WTC11 (cell line): Measurements from ENCODE around the gene SELENOI. TPM values are rescaled to one million over a fixed set of nuclear protein-coding genes. Genes with fewer than 3 reads are reported as not detected.

Source experiments
- ATAC-seq: fragments of 200-7000 bp; cut with Tn5 transposase; 2 replicates; pipeline ENCODE4 v1.10.0; 2021; ENCODE audit warnings: mild to moderate bottlenecking, moderate library complexity
- CTCF ChIA-PET: fragments of 300-600 bp; sonication (Branson Sonifier 250); formaldehyde crosslinking; loops from one replicate; lab custom pipeline; 2021; ENCODE audit warnings: antibody characterized with exemption; lab: Charles Lee
- POLR2A ChIA-PET: fragments of 350-600 bp; sonication (Branson Sonifier 250); formaldehyde crosslinking; loops from one replicate; lab custom pipeline; 2021; ENCODE audit warnings: antibody characterized with exemption; lab: Charles Lee
- DNase-seq: peaks from one replicate; pipeline ENCODE4 v3.0.0; 2021; ENCODE audit warnings: low spot score
- H3K27ac Mint-ChIP-seq: 2 replicates; pipeline ENCODE4 v1.8.0; 2021; ENCODE audit warnings: mixed read lengths
- H3K27me3 Mint-ChIP-seq: 2 replicates; pipeline ENCODE4 v1.8.0; 2021; ENCODE audit warnings: low read depth, mild to moderate bottlenecking, moderate library complexity, mixed read lengths
- H3K36me3 Mint-ChIP-seq: 2 replicates; pipeline ENCODE4 v1.8.0; 2021; ENCODE audit warnings: mixed read lengths
- H3K4me1 Mint-ChIP-seq: 2 replicates; pipeline ENCODE4 v1.8.0; 2022; ENCODE audit warnings: mixed read lengths
- H3K4me3 Mint-ChIP-seq: 2 replicates; pipeline ENCODE4 v1.8.0; 2021; ENCODE audit warnings: mild to moderate bottlenecking, moderate library complexity, mixed read lengths
- H3K9me3 Mint-ChIP-seq: 2 replicates; pipeline ENCODE4 v1.8.0; 2021; ENCODE audit warnings: mixed read lengths
- ATF1 ChIP-seq: sonication (generic); formaldehyde crosslinking; IDR thresholded peaks from 2 replicates; pipeline ENCODE4 v1.8.1; 2023; ENCODE audit warnings: mild to moderate bottlenecking, moderate library complexity, missing genetic modification reagents
- CBFB ChIP-seq: sonication (generic); formaldehyde crosslinking; IDR thresholded peaks from 2 replicates; pipeline ENCODE4 v1.8.1; 2022; ENCODE audit warnings: mild to moderate bottlenecking, low read depth, missing genetic modification reagents
- FOXK1 ChIP-seq: sonication (generic); formaldehyde crosslinking; IDR thresholded peaks from 2 replicates; pipeline ENCODE4 v1.8.0; 2022; ENCODE audit warnings: mild to moderate bottlenecking, moderate library complexity, missing genetic modification reagents
- FOXP1 ChIP-seq: sonication (generic); formaldehyde crosslinking; IDR thresholded peaks from 2 replicates; pipeline ENCODE4 v1.8.0; 2022; ENCODE audit warnings: missing genetic modification reagents, mild to moderate bottlenecking, moderate library complexity, borderline replicate concordance
- KAT7 ChIP-seq: sonication (generic); formaldehyde crosslinking; IDR thresholded peaks from 2 replicates; pipeline ENCODE4 v1.8.1; 2023; ENCODE audit warnings: missing genetic modification reagents, mild to moderate bottlenecking, borderline replicate concordance
- TCF7 ChIP-seq: sonication (generic); formaldehyde crosslinking; IDR thresholded peaks from 2 replicates; pipeline ENCODE4 v1.8.0; 2022; ENCODE audit warnings: mild to moderate bottlenecking, low read depth, missing genetic modification reagents, moderate library complexity
- ZNF317 ChIP-seq: sonication (generic); formaldehyde crosslinking; IDR thresholded peaks from 2 replicates; pipeline ENCODE4 v1.8.1; 2023; ENCODE audit warnings: low read depth, mild to moderate bottlenecking, moderate library complexity, missing genetic modification reagents, borderline replicate concordance
- ZNF423 ChIP-seq: fragments of 250-450 bp; sonication (Bioruptor Pico); IDR thresholded peaks from 2 replicates; pipeline ENCODE4 v2.1.2; 2022; ENCODE audit warnings: mild to moderate bottlenecking, moderate library complexity
- total RNA-seq: library from RNA; stranded (reverse); gene quantifications from 3 replicates; pipeline ENCODE4 v1.2.3, GENCODE V29; 2021
- TF ChIP-seq, protein P1 (sequence below): sonication (generic); formaldehyde crosslinking; IDR thresholded peaks from 2 replicates; pipeline ENCODE4 v1.8.1; 2023; ENCODE audit warnings: mild to moderate bottlenecking, missing genetic modification reagents, borderline replicate concordance
- TF ChIP-seq, protein P2 (sequence below): fragments of 250-450 bp; sonication (Bioruptor Pico); IDR thresholded peaks from 2 replicates; pipeline ENCODE4 v1.9.0; 2021; ENCODE audit warnings: moderate library complexity, mild to moderate bottlenecking, inconsistent platforms, borderline replicate concordance
- TF ChIP-seq, protein P3 (sequence below): sonication (generic); formaldehyde crosslinking; IDR thresholded peaks from 2 replicates; pipeline ENCODE4 v1.8.0; 2023; ENCODE audit warnings: missing genetic modification reagents, mild to moderate bottlenecking, borderline replicate concordance
- TF ChIP-seq, protein P4 (sequence below): fragments of 250-450 bp; sonication (Bioruptor Pico); conservative IDR thresholded peaks from 2 replicates; pipeline ENCODE4 v1.9.0; 2021; ENCODE audit warnings: mild to moderate bottlenecking
- TF ChIP-seq, protein P5 (sequence below): sonication (generic); formaldehyde crosslinking; IDR thresholded peaks from 2 replicates; pipeline ENCODE4 v1.8.0; 2023; ENCODE audit warnings: missing genetic modification reagents
- TF ChIP-seq, protein P6 (sequence below): fragments of 200-600 bp; IDR thresholded peaks from 2 replicates; pipeline ENCODE4 v1.8.0; 2022; ENCODE audit warnings: antibody characterized with exemption
- TF ChIP-seq, protein P7 (sequence below): fragments of 250-450 bp; sonication (Bioruptor Pico); IDR thresholded peaks from 2 replicates; pipeline ENCODE4 v1.9.0; 2021; ENCODE audit warnings: mild to moderate bottlenecking

The SELENOI gene
- total RNA-seq, 1 experiment from 2014 or later: 53.1 TPM

DNA sequence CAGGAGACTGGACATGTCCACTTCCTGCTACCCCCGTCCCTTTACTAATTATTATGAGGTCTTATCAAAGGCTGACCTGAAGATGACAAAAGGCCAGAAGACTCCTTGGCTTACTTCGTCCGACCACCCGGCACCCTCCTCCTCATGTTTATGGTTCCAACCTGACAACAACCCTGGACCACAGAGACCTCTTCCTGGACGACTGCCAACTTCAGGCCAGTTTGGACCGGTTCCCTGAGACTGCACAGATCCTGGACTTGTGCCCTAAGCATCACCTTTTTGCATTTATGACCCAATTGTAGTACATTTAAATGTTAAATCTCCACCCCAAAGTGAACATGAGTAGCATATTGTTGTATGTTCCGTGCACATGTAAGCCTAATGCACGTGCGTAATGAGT lies 61.6 kb downstream of the SELENOI start (continued):
- TF ChIP-seq, protein P1, sequence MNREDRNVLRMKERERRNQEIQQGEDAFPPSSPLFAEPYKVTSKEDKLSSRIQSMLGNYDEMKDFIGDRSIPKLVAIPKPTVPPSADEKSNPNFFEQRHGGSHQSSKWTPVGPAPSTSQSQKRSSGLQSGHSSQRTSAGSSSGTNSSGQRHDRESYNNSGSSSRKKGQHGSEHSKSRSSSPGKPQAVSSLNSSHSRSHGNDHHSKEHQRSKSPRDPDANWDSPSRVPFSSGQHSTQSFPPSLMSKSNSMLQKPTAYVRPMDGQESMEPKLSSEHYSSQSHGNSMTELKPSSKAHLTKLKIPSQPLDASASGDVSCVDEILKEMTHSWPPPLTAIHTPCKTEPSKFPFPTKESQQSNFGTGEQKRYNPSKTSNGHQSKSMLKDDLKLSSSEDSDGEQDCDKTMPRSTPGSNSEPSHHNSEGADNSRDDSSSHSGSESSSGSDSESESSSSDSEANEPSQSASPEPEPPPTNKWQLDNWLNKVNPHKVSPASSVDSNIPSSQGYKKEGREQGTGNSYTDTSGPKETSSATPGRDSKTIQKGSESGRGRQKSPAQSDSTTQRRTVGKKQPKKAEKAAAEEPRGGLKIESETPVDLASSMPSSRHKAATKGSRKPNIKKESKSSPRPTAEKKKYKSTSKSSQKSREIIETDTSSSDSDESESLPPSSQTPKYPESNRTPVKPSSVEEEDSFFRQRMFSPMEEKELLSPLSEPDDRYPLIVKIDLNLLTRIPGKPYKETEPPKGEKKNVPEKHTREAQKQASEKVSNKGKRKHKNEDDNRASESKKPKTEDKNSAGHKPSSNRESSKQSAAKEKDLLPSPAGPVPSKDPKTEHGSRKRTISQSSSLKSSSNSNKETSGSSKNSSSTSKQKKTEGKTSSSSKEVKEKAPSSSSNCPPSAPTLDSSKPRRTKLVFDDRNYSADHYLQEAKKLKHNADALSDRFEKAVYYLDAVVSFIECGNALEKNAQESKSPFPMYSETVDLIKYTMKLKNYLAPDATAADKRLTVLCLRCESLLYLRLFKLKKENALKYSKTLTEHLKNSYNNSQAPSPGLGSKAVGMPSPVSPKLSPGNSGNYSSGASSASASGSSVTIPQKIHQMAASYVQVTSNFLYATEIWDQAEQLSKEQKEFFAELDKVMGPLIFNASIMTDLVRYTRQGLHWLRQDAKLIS (CRISPR knock-in tag): no peak
- TF ChIP-seq, protein P2, sequence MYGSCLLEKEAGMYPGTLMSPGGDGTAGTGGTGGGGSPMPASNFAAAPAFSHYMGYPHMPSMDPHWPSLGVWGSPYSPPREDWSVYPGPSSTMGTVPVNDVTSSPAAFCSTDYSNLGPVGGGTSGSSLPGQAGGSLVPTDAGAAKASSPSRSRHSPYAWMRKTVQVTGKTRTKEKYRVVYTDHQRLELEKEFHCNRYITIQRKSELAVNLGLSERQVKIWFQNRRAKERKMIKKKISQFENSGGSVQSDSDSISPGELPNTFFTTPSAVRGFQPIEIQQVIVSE: no peak
- TF ChIP-seq, protein P3, sequence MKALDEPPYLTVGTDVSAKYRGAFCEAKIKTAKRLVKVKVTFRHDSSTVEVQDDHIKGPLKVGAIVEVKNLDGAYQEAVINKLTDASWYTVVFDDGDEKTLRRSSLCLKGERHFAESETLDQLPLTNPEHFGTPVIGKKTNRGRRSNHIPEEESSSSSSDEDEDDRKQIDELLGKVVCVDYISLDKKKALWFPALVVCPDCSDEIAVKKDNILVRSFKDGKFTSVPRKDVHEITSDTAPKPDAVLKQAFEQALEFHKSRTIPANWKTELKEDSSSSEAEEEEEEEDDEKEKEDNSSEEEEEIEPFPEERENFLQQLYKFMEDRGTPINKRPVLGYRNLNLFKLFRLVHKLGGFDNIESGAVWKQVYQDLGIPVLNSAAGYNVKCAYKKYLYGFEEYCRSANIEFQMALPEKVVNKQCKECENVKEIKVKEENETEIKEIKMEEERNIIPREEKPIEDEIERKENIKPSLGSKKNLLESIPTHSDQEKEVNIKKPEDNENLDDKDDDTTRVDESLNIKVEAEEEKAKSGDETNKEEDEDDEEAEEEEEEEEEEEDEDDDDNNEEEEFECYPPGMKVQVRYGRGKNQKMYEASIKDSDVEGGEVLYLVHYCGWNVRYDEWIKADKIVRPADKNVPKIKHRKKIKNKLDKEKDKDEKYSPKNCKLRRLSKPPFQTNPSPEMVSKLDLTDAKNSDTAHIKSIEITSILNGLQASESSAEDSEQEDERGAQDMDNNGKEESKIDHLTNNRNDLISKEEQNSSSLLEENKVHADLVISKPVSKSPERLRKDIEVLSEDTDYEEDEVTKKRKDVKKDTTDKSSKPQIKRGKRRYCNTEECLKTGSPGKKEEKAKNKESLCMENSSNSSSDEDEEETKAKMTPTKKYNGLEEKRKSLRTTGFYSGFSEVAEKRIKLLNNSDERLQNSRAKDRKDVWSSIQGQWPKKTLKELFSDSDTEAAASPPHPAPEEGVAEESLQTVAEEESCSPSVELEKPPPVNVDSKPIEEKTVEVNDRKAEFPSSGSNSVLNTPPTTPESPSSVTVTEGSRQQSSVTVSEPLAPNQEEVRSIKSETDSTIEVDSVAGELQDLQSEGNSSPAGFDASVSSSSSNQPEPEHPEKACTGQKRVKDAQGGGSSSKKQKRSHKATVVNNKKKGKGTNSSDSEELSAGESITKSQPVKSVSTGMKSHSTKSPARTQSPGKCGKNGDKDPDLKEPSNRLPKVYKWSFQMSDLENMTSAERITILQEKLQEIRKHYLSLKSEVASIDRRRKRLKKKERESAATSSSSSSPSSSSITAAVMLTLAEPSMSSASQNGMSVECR: no peak
- TF ChIP-seq ZNF317 (CRISPR knock-in tag): no peak
- no peak for TF ChIP-seq ZNF423
- TF ChIP-seq CBFB: no peak
- TF ChIP-seq ATF1 (CRISPR knock-in tag): no peak
- TF ChIP-seq, protein P4, sequence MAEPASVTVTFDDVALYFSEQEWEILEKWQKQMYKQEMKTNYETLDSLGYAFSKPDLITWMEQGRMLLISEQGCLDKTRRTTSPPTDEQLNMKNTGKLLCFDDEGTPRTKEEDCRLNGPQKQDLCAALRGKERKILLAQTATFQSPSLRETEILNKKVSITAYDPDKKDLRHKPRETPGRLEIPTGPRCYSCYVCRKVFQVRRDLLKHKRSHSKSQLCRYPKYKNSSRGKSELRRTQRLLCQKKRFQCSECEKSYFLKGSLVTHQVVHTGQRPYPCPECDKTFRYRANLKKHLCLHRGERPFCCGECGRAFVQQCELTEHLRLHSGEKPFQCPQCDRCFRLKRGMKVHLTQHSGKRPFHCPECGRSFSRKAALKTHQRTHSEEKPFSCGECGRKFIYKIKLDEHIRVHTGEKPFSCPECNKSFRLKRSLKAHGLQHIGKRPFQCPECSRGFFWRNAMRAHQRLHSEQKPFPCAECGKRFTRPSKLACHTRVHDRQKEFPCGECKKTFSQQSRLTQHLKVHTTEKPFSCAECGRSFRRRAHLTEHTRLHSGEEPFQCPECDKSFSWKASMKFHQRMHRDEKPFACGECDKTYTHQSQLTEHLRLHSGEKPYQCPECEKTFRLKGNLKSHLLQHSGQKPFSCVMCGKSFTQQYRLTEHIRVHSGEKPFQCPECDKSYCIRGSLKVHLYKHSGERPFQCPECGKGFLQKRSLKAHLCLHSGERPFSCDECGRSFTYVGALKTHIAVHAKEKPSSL (CRISPR knock-in tag): no peak
- no peak for TF ChIP-seq KAT7 (CRISPR knock-in tag)

DNA sequence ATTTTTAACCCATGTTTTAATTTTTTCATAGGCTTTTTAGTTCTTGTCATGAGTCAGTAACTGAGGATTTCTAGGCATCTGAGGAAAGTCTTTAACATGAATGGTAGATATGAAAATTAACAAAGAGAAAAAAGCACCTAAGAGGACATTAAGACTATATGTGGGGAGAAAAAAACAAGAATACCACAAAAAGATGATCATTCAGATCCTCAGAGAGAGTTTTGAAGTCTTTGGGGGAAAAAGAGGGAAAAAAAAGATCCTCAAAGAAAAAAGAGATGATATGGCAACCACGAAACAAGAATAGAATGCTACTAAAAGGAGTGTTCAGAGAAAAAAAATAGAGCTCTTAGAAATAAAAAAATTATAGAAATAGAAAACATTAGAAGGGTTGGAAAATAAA lies 63.8 kb downstream of the SELENOI start:
- ChIA-PET POLR2A (no interaction called here), CTCF (no interaction called here)
- Mint-ChIP-seq H3K4me3 (no peak overlapping the region), H3K4me1 (no peaks in the 10 kb centered on the region), H3K9me3 (no peaks in the 10 kb centered on the region), H3K27me3 (no peaks in the 10 kb centered on the region), H3K27ac (no peak overlapping the region), H3K36me3 (no peaks in the 10 kb centered on the region)
- ATAC-seq (no peak), DNase-seq (no peak)
- TF ChIP-seq, protein P5, sequence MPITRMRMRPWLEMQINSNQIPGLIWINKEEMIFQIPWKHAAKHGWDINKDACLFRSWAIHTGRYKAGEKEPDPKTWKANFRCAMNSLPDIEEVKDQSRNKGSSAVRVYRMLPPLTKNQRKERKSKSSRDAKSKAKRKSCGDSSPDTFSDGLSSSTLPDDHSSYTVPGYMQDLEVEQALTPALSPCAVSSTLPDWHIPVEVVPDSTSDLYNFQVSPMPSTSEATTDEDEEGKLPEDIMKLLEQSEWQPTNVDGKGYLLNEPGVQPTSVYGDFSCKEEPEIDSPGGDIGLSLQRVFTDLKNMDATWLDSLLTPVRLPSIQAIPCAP (CRISPR knock-in tag): no peak
- TF ChIP-seq FOXK1 (CRISPR knock-in tag) (no peak), TCF7 (CRISPR knock-in tag) (no peak), ATF1 (CRISPR knock-in tag) (no peak), FOXP1 (CRISPR knock-in tag) (no peak)
- TF ChIP-seq, protein P6, sequence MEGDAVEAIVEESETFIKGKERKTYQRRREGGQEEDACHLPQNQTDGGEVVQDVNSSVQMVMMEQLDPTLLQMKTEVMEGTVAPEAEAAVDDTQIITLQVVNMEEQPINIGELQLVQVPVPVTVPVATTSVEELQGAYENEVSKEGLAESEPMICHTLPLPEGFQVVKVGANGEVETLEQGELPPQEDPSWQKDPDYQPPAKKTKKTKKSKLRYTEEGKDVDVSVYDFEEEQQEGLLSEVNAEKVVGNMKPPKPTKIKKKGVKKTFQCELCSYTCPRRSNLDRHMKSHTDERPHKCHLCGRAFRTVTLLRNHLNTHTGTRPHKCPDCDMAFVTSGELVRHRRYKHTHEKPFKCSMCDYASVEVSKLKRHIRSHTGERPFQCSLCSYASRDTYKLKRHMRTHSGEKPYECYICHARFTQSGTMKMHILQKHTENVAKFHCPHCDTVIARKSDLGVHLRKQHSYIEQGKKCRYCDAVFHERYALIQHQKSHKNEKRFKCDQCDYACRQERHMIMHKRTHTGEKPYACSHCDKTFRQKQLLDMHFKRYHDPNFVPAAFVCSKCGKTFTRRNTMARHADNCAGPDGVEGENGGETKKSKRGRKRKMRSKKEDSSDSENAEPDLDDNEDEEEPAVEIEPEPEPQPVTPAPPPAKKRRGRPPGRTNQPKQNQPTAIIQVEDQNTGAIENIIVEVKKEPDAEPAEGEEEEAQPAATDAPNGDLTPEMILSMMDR: no peak
- TF ChIP-seq, protein P7, sequence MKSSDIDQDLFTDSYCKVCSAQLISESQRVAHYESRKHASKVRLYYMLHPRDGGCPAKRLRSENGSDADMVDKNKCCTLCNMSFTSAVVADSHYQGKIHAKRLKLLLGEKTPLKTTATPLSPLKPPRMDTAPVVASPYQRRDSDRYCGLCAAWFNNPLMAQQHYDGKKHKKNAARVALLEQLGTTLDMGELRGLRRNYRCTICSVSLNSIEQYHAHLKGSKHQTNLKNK: no peak
